Astrocyte (in vitro differentiated cells and primary cell): ENCODE measurements around the gene TFF2. TPM values are rescaled to one million over a fixed set of nuclear protein-coding genes. Genes with fewer than 3 reads are reported as not detected.

ENCODE experiments used
- DNase-seq: peaks from one replicate; pipeline ENCODE4 v3.0.0-alpha.2; 2010; ENCODE audit warnings: low read depth
- FAIRE-seq: peaks from 2 replicates; lab custom pipeline; 2011; peaks lifted over from hg19 to GRCh38; lab: Jason Lieb, UNC
- H2AFZ ChIP-seq: 2 replicates; pipeline ENCODE4 v1.6.0; 2012; ENCODE audit warnings: low read depth, low read length, inconsistent platforms
- H3K27ac ChIP-seq: 2 replicates; pipeline ENCODE4 v1.5.1; 2011; ENCODE audit warnings: low read depth, low read length, inconsistent platforms
- H3K27me3 ChIP-seq: 2 replicates; pipeline ENCODE4 v1.6.0; 2011; ENCODE audit warnings: low read length, inconsistent platforms; ENCODE audit not compliant: insufficient read depth
- H3K36me3 ChIP-seq: 2 replicates; pipeline ENCODE4 v1.5.1; 2011; ENCODE audit warnings: low read length, inconsistent platforms; ENCODE audit not compliant: insufficient read depth
- H3K4me1 ChIP-seq: 2 replicates; pipeline ENCODE4 v1.5.1; 2011; ENCODE audit warnings: low read length, inconsistent platforms; ENCODE audit not compliant: insufficient read depth
- H3K4me2 ChIP-seq: 2 replicates; pipeline ENCODE4 v1.6.0; 2012; ENCODE audit warnings: low read length, inconsistent platforms
- H3K4me3 ChIP-seq: 2 replicates; pipeline ENCODE4 v1.5.1; 2011; ENCODE audit warnings: low read depth, mild to moderate bottlenecking, low read length, inconsistent platforms; ENCODE audit not compliant: insufficient read depth
- H3K79me2 ChIP-seq: 2 replicates; pipeline ENCODE4 v1.6.0; 2012; ENCODE audit warnings: mild to moderate bottlenecking, low read length, inconsistent platforms; ENCODE audit not compliant: insufficient read depth
- H3K9ac ChIP-seq: 2 replicates; pipeline ENCODE4 v1.6.0; 2012; ENCODE audit warnings: mild to moderate bottlenecking, low read length, inconsistent platforms
- H3K9me3 ChIP-seq: 2 replicates; pipeline ENCODE4 v1.5.1; 2012; ENCODE audit warnings: low read depth, mild to moderate bottlenecking, low read length, inconsistent platforms; ENCODE audit not compliant: insufficient read depth
- H4K20me1 ChIP-seq: 2 replicates; pipeline ENCODE4 v1.6.0; 2012; ENCODE audit warnings: low read length, inconsistent platforms; ENCODE audit not compliant: insufficient read depth
- H3K27ac Mint-ChIP-seq: one replicate; pipeline ENCODE4 v1.8.0; 2021; ENCODE audit warnings: mild to moderate bottlenecking, mixed read lengths; ENCODE audit not compliant: unreplicated experiment
- H3K27me3 Mint-ChIP-seq: one replicate; pipeline ENCODE4 v1.8.0; 2021; ENCODE audit warnings: low read depth, mixed read lengths; ENCODE audit not compliant: unreplicated experiment
- H3K36me3 Mint-ChIP-seq: one replicate; pipeline ENCODE4 v1.8.0; 2021; ENCODE audit warnings: low read depth, mixed read lengths; ENCODE audit not compliant: unreplicated experiment
- H3K4me1 Mint-ChIP-seq: one replicate; pipeline ENCODE4 v1.8.0; 2021; ENCODE audit warnings: low read depth, mixed read lengths; ENCODE audit not compliant: unreplicated experiment
- H3K4me3 Mint-ChIP-seq: one replicate; pipeline ENCODE4 v1.8.0; 2021; ENCODE audit warnings: mild to moderate bottlenecking, moderate library complexity, mixed read lengths; ENCODE audit not compliant: unreplicated experiment
- H3K9me3 Mint-ChIP-seq: one replicate; pipeline ENCODE4 v1.8.0; 2021; ENCODE audit warnings: mild to moderate bottlenecking, mixed read lengths; ENCODE audit not compliant: unreplicated experiment
- EZH2 ChIP-seq: IDR thresholded peaks from 2 replicates; pipeline ENCODE4 v1.6.1; 2012; ENCODE audit warnings: mild to moderate bottlenecking, low read length, inconsistent platforms; ENCODE audit not compliant: insufficient read depth
- total RNA-seq: library from RNA; stranded (reverse); gene quantifications from 2 replicates; pipeline ENCODE4 v1.2.1, GENCODE V29; 2021
- TF ChIP-seq, protein P1 (sequence below): IDR thresholded peaks from 2 replicates; pipeline ENCODE4 v1.5.1; 2011; ENCODE audit warnings: low read depth, mild to moderate bottlenecking, inconsistent platforms, low read length, moderate library complexity; ENCODE audit not compliant: insufficient read depth

The TFF2 gene
- total RNA-seq, 1 donor from 2014 or later = not detected

DNA sequence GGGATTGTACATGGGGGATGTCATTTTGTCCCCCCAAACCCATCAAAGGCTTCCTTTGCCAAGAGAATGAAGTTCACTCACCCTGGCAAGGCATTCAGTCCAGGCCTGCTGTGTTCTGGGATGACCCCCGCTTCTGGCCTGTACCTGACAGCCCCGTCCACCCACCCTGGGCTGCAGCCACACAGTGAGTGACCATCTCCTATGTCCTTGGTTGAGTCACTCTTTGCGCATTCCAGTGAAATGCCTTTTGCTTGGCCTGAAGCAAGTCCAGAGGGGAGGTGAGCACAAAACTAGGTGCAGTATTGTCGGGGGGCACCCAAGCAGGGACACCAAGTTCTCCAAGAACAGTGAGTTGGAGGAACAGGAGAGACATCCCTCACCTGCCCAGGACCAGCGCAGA, 34.8 kb upstream of the TFF2 start:
- Histone ChIP-seq H2AFZ (no peak overlapping the region), H3K27ac (no peak overlapping the region), H3K4me3 (no peak overlapping the region), H4K20me1 (no peaks in the 10 kb centered on the region), H3K79me2 (no peaks in the 10 kb centered on the region), H3K9me3 (no peaks in the 10 kb centered on the region), H3K27me3 (peaks cover 6% of the 10 kb centered on the region), H3K4me1 (no peaks in the 10 kb centered on the region), H3K4me2 (no peak overlapping the region), H3K36me3 (no peaks in the 10 kb centered on the region), H3K9ac (no peak overlapping the region)
- H3K27ac Mint-ChIP-seq = no peak overlapping the region
- no peak overlapping the region for H3K4me3 Mint-ChIP-seq
- H3K4me1 Mint-ChIP-seq = peaks cover 13% of the 10 kb centered on the region
- peaks cover 12% of the 10 kb centered on the region for H3K27me3 Mint-ChIP-seq
- no peak for DNase-seq
- H3K9me3 Mint-ChIP-seq = peaks cover 8% of the 10 kb centered on the region
- TF ChIP-seq EZH2 = no peak
- TF ChIP-seq, protein P1, sequence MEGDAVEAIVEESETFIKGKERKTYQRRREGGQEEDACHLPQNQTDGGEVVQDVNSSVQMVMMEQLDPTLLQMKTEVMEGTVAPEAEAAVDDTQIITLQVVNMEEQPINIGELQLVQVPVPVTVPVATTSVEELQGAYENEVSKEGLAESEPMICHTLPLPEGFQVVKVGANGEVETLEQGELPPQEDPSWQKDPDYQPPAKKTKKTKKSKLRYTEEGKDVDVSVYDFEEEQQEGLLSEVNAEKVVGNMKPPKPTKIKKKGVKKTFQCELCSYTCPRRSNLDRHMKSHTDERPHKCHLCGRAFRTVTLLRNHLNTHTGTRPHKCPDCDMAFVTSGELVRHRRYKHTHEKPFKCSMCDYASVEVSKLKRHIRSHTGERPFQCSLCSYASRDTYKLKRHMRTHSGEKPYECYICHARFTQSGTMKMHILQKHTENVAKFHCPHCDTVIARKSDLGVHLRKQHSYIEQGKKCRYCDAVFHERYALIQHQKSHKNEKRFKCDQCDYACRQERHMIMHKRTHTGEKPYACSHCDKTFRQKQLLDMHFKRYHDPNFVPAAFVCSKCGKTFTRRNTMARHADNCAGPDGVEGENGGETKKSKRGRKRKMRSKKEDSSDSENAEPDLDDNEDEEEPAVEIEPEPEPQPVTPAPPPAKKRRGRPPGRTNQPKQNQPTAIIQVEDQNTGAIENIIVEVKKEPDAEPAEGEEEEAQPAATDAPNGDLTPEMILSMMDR = no peak
- no peaks in the 10 kb centered on the region for H3K36me3 Mint-ChIP-seq
- no peak for FAIRE-seq

DNA sequence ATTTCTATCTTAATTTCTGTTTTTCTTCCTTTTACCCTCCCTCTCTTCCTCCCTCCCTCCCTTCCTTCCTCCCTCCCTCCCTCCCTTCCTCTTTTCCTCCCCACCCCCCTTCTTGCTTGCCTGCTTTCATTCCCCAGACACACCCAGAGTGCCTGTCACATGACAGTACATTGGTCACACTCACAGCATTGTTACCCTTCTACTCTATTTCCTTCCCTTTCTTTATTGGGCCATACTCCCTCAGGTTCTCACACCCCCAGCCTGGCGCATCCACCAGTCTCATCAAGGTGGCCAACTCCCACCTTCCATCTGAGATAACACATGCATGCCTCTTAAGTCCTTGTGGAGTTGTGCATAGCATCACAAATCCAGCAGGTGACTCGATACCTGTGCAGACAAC, 34.2 kb upstream of the TFF2 start:
- H3K36me3 Mint-ChIP-seq = no peaks in the 10 kb centered on the region
- H3K27ac Mint-ChIP-seq = peak overlapping the region; percentile 67
- peaks cover 12% of the 10 kb centered on the region for H3K27me3 Mint-ChIP-seq
- no peak overlapping the region for H3K9ac ChIP-seq
- H3K4me3 ChIP-seq = no peak overlapping the region
- no peaks in the 10 kb centered on the region for H3K36me3 ChIP-seq
- H3K27me3 ChIP-seq = peaks cover 6% of the 10 kb centered on the region
- no peaks in the 10 kb centered on the region for H3K79me2 ChIP-seq
- no peak overlapping the region for H3K4me3 Mint-ChIP-seq
- no peaks in the 10 kb centered on the region for H4K20me1 ChIP-seq
- H3K4me1 Mint-ChIP-seq = peaks cover 13% of the 10 kb centered on the region
- H3K4me2 ChIP-seq = no peak overlapping the region
- peaks cover 7% of the 10 kb centered on the region for H3K9me3 Mint-ChIP-seq
- no peaks in the 10 kb centered on the region for H3K9me3 ChIP-seq
- DNase-seq (no peak), FAIRE-seq (no peak)
- H3K27ac ChIP-seq = no peak overlapping the region
- no peak for TF ChIP-seq EZH2
- TF ChIP-seq, protein P1 = no peak
- H2AFZ ChIP-seq = no peak overlapping the region
- H3K4me1 ChIP-seq = no peaks in the 10 kb centered on the region

DNA sequence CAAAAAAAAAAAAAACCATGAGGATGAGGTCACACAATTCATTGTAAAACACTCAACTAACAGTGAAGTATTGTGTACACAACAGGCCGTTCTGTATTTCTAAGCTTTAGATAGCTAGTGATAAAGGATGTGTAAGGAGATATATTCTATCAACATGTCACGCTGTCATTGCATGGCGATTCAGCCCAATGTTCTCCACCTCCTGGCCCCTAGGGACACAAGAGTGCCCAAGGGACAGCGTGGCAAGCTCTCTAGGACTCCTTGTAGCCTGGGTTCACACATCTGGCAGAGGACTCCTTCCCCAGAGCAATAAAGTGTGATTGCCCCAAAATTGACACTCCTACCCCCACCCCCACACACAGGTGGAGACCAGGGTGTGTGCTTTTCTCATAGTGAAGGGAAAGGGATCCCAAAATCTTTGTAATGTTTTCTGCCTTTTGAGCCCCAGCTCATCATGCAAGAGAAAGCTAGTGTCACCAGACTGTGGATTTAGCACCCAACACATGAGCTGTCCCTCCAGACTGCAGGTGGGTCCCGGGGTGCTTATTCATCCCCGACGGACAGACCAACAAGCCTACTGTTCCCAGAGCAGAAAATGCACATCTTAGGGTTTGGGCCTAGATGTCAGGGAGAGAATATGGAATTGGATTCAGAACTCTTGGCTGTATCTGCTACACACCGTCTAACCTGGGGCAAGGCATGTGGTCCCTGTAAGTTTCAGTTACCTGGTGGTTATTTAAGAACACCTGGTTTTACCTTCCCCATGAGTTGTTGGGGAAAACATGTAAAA, 33.6 kb upstream of the TFF2 start:
- Histone ChIP-seq H3K9me3 (no peaks in the 10 kb centered on the region), H3K27me3 (peaks cover 4% of the 10 kb centered on the region), H3K4me3 (no peak overlapping the region), H3K4me2 (no peak overlapping the region), H3K27ac (no peak overlapping the region), H3K4me1 (no peaks in the 10 kb centered on the region), H4K20me1 (no peaks in the 10 kb centered on the region), H2AFZ (no peak overlapping the region), H3K79me2 (no peaks in the 10 kb centered on the region), H3K36me3 (no peaks in the 10 kb centered on the region), H3K9ac (no peak overlapping the region)
- H3K4me1 Mint-ChIP-seq = peaks cover 13% of the 10 kb centered on the region
- DNase-seq (no peak), FAIRE-seq (no peak)
- peaks cover 7% of the 10 kb centered on the region for H3K9me3 Mint-ChIP-seq
- TF ChIP-seq EZH2 = no peak
- TF ChIP-seq, protein P1 = no peak
- H3K4me3 Mint-ChIP-seq = no peak overlapping the region
- H3K27me3 Mint-ChIP-seq = peaks cover 13% of the 10 kb centered on the region
- H3K36me3 Mint-ChIP-seq = no peaks in the 10 kb centered on the region
- H3K27ac Mint-ChIP-seq = no peak overlapping the region
